ENCODE measurements around the gene TTLL13. TPM values are rescaled to one million over a fixed set of nuclear protein-coding genes. Genes with fewer than 3 reads are reported as not detected.
"Not testable (repeated sequence)": the region's sequence is repeated elsewhere in the genome, so short reads cannot be mapped to it uniquely, and the experiment has no call there.

Gene TTLL13
- total and polyA plus RNA-seq, 4 experiments from 2014 or later = 1.1 to 1.4 TPM; not detected in 2

GRCh38 chr15:90300988-90301706 lies 51.8 kb downstream of the TTLL13 start:
- no peak overlapping the region for H3K27ac ChIP-seq (ENCODE audit: low read depth, low read length)
- DNase-seq = peak; percentile 39 to 55 (median 43)
- intact Hi-C loops (cut with micrococcal nuclease) = no loop called here
- no peak overlapping the region for H3K4me3 ChIP-seq (ENCODE audit: low read length in 2 of 2)
- ChIA-PET CTCF (ENCODE audit: partially characterized antibody) (interaction anchor here (0.8 to 4.7 kb wide), 26 partner anchors 8 to 733 kb away, joined by 3 to 29 read pairs (median 4); partner anchors contain the start of gene TTLL13), POLR2A (ENCODE audit: partially characterized antibody) (interaction anchor here (1.4 kb wide), 1 partner anchor 35 kb away, joined by 5 read pairs; the partner anchor contains the start of gene NGRN)
- Mint-ChIP-seq H3K36me3 (no peaks in the 10 kb centered on the region), H3K4me1 (peaks cover 8 to 24% (median 14%) of the 10 kb centered on the region in 4 donors), H3K27ac (peak overlapping the region in 1 of 7 donors; percentile 70), H3K27me3 (no peaks in the 10 kb centered on the region), H3K9me3 (no peaks in the 10 kb centered on the region), H3K4me3 (peak overlapping the region in 1 of 8 donors; percentile 55)
- no peaks in the 10 kb centered on the region for H3K9me3 ChIP-seq (ENCODE audit: control insufficient read depth in 1 of 2, low read length in 2 of 2)
- peaks cover 11% of the 10 kb centered on the region for H3K4me1 ChIP-seq (ENCODE audit: insufficient read depth, low read length)
- H3K36me3 ChIP-seq (ENCODE audit: insufficient read depth, low read length) = no peaks in the 10 kb centered on the region
- no peaks in the 10 kb centered on the region for H3K27me3 ChIP-seq (ENCODE audit: insufficient read depth, low read length)

- Mint-ChIP-seq H3K4me1 (peaks cover 15 to 30% (median 21%) of the 10 kb centered on the region in 4 donors), H3K36me3 (no peaks in the 10 kb centered on the region), H3K27ac (no peak overlapping the region), H3K4me3 (no peak overlapping the region), H3K9me3 (no peaks in the 10 kb centered on the region), H3K27me3 (no peaks in the 10 kb centered on the region)
- ChIA-PET POLR2A (ENCODE audit: partially characterized antibody) (interaction anchor here (1.4 kb wide), 1 partner anchor 36 kb away, joined by 5 read pairs; the partner anchor contains the start of gene NGRN), CTCF (ENCODE audit: partially characterized antibody) (interaction anchor here (0.8 to 4.7 kb wide), 25 partner anchors 9 to 732 kb away, joined by 3 to 29 read pairs (median 4); partner anchors contain the start of genes CIB1, GDPGP1 and TTLL13)
- intact Hi-C loops (cut with micrococcal nuclease) = no loop called here
- Histone ChIP-seq H3K27me3 (ENCODE audit: insufficient read depth, low read length) (no peaks in the 10 kb centered on the region), H3K27ac (ENCODE audit: low read depth, low read length) (no peak overlapping the region), H3K36me3 (ENCODE audit: insufficient read depth, low read length) (no peaks in the 10 kb centered on the region), H3K4me1 (ENCODE audit: insufficient read depth, low read length) (peaks cover 18% of the 10 kb centered on the region), H3K9me3 (ENCODE audit: control insufficient read depth in 1 of 2, low read length in 2 of 2) (no peaks in the 10 kb centered on the region), H3K4me3 (ENCODE audit: low read length in 2 of 2) (no peak overlapping the region)
- no peak for DNase-seq
Measured at GRCh38 chr15:90301707-90302300, 52.4 kb downstream of the TTLL13 start.

- POLR2A ChIA-PET (ENCODE audit: partially characterized antibody) = interaction anchor here (1.0 kb wide), 1 partner anchor 71 kb away, joined by 3 read pairs; the partner anchor contains the start of genes CIB1 and GDPGP1
Measured at GRCh38 chr15:90305355-90305754, 56.0 kb downstream of the TTLL13 start.

GRCh38 chr15:90305932-90306331 lies 56.6 kb downstream of the TTLL13 start:
- Histone ChIP-seq H3K9me3 (ENCODE audit: control insufficient read depth in 1 of 2, low read length in 2 of 2) (no peaks in the 10 kb centered on the region), H3K27me3 (ENCODE audit: insufficient read depth, low read length) (no peaks in the 10 kb centered on the region), H3K4me1 (ENCODE audit: insufficient read depth, low read length) (peaks cover 24% of the 10 kb centered on the region), H3K4me3 (ENCODE audit: low read length in 2 of 2) (no peak overlapping the region), H3K27ac (ENCODE audit: low read depth, low read length) (no peak overlapping the region), H3K36me3 (ENCODE audit: insufficient read depth, low read length) (no peaks in the 10 kb centered on the region)
- Mint-ChIP-seq H3K4me1 (peaks cover 20 to 34% (median 25%) of the 10 kb centered on the region in 4 donors), H3K4me3 (peak overlapping the region in 5 of 8 donors; percentile 63 to 83 (median 76)), H3K27me3 (no peaks in the 10 kb centered on the region), H3K27ac (peak overlapping the region; percentile 57 to 95 (median 87)), H3K36me3 (no peaks in the 10 kb centered on the region), H3K9me3 (no peaks in the 10 kb centered on the region)
- CTCF ChIA-PET (ENCODE audit: partially characterized antibody) = interaction anchor here (1.0 to 6.8 kb wide), 5 partner anchors 9 to 72 kb away, joined by 3 to 41 read pairs (median 4); partner anchors contain the start of genes CIB1 and GDPGP1
- no peak for DNase-seq
- POLR2A ChIA-PET (ENCODE audit: partially characterized antibody) = interaction anchor here (0.6 to 1.0 kb wide), 2 partner anchors 19 to 72 kb away, joined by 3 read pairs; partner anchors contain the start of genes CIB1 and GDPGP1
- intact Hi-C loops (cut with micrococcal nuclease) = no loop called here

More at GRCh38 chr15:90305355-90305754, 56.0 kb downstream of the TTLL13 start:
- H3K4me3 ChIP-seq (ENCODE audit: low read length in 2 of 2); H3K36me3 ChIP-seq (ENCODE audit: insufficient read depth, low read length); H3K27me3 ChIP-seq (ENCODE audit: insufficient read depth, low read length); intact Hi-C loops (cut with micrococcal nuclease); H3K27ac ChIP-seq (ENCODE audit: low read depth, low read length); H3K36me3 Mint-ChIP-seq; H3K9me3 ChIP-seq (ENCODE audit: control insufficient read depth in 1 of 2, low read length in 2 of 2); H3K27me3 Mint-ChIP-seq; DNase-seq; H3K9me3 Mint-ChIP-seq: not testable (repeated sequence)
- H3K4me3 Mint-ChIP-seq = peak overlapping the region in 1 of 8 donors; percentile 5
- H3K4me1 ChIP-seq (ENCODE audit: insufficient read depth, low read length) = peaks cover 24% of the 10 kb centered on the region
- CTCF ChIA-PET (ENCODE audit: partially characterized antibody) = interaction anchor here (1.0 to 6.8 kb wide), 5 partner anchors 9 to 71 kb away, joined by 3 to 41 read pairs (median 4); partner anchors contain the start of genes CIB1 and GDPGP1
- peak overlapping the region in 1 of 7 donors; percentile 17 for H3K27ac Mint-ChIP-seq
- H3K4me1 Mint-ChIP-seq = peaks cover 20 to 40% (median 26%) of the 10 kb centered on the region in 4 donors

- Histone ChIP-seq H3K36me3 (ENCODE audit: insufficient read depth, low read length) (no peaks in the 10 kb centered on the region), H3K27me3 (ENCODE audit: insufficient read depth, low read length) (no peaks in the 10 kb centered on the region), H3K4me1 (ENCODE audit: insufficient read depth, low read length) (peaks cover 18% of the 10 kb centered on the region), H3K4me3 (ENCODE audit: low read length in 2 of 2) (no peak overlapping the region), H3K9me3 (ENCODE audit: control insufficient read depth in 1 of 2, low read length in 2 of 2) (no peaks in the 10 kb centered on the region), H3K27ac (ENCODE audit: low read depth, low read length) (no peak overlapping the region)
- Mint-ChIP-seq H3K27me3 (no peaks in the 10 kb centered on the region), H3K36me3 (no peaks in the 10 kb centered on the region), H3K4me1 (peaks cover 15 to 28% (median 20%) of the 10 kb centered on the region in 4 donors), H3K9me3 (no peaks in the 10 kb centered on the region), H3K4me3 (peak overlapping the region; percentile 39 to 83 (median 68)), H3K27ac (peak overlapping the region; percentile 57 to 95 (median 87))
- DNase-seq = peak in 4 of 5 donors; percentile 12 to 29 (median 16)
- ChIA-PET POLR2A (ENCODE audit: partially characterized antibody) (interaction anchor here (0.6 to 1.0 kb wide), 2 partner anchors 19 to 73 kb away, joined by 3 read pairs; partner anchors contain the start of genes CIB1 and GDPGP1), CTCF (ENCODE audit: partially characterized antibody) (interaction anchor here (0.7 to 6.8 kb wide), 7 partner anchors 8 to 341 kb away, joined by 3 to 41 read pairs (median 3); partner anchors contain the start of genes CIB1 and GDPGP1)
- intact Hi-C loops (cut with micrococcal nuclease) = no loop called here
Measured at GRCh38 chr15:90306560-90306959, 57.2 kb downstream of the TTLL13 start.

GRCh38 chr15:90307661-90308060 lies 58.3 kb downstream of the TTLL13 start:
- Mint-ChIP-seq H3K27me3 (no peaks in the 10 kb centered on the region), H3K9me3 (no peaks in the 10 kb centered on the region), H3K4me1 (peaks cover 14 to 28% (median 18%) of the 10 kb centered on the region in 4 donors), H3K27ac (peak overlapping the region in 1 of 7 donors; percentile 9), H3K36me3 (no peaks in the 10 kb centered on the region), H3K4me3 (no peak overlapping the region)
- no peaks in the 10 kb centered on the region for H3K9me3 ChIP-seq (ENCODE audit: control insufficient read depth in 1 of 2, low read length in 2 of 2)
- H3K27me3 ChIP-seq (ENCODE audit: insufficient read depth, low read length) = no peaks in the 10 kb centered on the region
- DNase-seq = no peak
- peaks cover 18% of the 10 kb centered on the region for H3K4me1 ChIP-seq (ENCODE audit: insufficient read depth, low read length)
- no peak overlapping the region for H3K27ac ChIP-seq (ENCODE audit: low read depth, low read length)
- intact Hi-C loops (cut with micrococcal nuclease) = no loop called here
- no peak overlapping the region for H3K4me3 ChIP-seq (ENCODE audit: low read length in 2 of 2)
- ChIA-PET POLR2A (ENCODE audit: partially characterized antibody) (no interaction called here), CTCF (ENCODE audit: partially characterized antibody) (interaction anchor here (0.8 to 6.8 kb wide), 3 partner anchors 12 to 164 kb away, joined by 3 to 41 read pairs (median 22); no protein-coding TSS in a partner anchor)
- no peaks in the 10 kb centered on the region for H3K36me3 ChIP-seq (ENCODE audit: insufficient read depth, low read length)
